GDM1 (cell line): Measurements from ENCODE around the gene PAPLN.
"Not testable (repeated sequence)": the region's sequence is repeated elsewhere in the genome, so short reads cannot be mapped to it uniquely, and the experiment has no call there.

Source experiments
- DNase-seq: peaks from one replicate; lab custom pipeline; 2025; lab: John Stamatoyannopoulos, UW

The PAPLN gene, protein sequence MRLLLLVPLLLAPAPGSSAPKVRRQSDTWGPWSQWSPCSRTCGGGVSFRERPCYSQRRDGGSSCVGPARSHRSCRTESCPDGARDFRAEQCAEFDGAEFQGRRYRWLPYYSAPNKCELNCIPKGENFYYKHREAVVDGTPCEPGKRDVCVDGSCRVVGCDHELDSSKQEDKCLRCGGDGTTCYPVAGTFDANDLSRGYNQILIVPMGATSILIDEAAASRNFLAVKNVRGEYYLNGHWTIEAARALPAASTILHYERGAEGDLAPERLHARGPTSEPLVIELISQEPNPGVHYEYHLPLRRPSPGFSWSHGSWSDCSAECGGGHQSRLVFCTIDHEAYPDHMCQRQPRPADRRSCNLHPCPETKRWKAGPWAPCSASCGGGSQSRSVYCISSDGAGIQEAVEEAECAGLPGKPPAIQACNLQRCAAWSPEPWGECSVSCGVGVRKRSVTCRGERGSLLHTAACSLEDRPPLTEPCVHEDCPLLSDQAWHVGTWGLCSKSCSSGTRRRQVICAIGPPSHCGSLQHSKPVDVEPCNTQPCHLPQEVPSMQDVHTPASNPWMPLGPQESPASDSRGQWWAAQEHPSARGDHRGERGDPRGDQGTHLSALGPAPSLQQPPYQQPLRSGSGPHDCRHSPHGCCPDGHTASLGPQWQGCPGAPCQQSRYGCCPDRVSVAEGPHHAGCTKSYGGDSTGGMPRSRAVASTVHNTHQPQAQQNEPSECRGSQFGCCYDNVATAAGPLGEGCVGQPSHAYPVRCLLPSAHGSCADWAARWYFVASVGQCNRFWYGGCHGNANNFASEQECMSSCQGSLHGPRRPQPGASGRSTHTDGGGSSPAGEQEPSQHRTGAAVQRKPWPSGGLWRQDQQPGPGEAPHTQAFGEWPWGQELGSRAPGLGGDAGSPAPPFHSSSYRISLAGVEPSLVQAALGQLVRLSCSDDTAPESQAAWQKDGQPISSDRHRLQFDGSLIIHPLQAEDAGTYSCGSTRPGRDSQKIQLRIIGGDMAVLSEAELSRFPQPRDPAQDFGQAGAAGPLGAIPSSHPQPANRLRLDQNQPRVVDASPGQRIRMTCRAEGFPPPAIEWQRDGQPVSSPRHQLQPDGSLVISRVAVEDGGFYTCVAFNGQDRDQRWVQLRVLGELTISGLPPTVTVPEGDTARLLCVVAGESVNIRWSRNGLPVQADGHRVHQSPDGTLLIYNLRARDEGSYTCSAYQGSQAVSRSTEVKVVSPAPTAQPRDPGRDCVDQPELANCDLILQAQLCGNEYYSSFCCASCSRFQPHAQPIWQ

DNA sequence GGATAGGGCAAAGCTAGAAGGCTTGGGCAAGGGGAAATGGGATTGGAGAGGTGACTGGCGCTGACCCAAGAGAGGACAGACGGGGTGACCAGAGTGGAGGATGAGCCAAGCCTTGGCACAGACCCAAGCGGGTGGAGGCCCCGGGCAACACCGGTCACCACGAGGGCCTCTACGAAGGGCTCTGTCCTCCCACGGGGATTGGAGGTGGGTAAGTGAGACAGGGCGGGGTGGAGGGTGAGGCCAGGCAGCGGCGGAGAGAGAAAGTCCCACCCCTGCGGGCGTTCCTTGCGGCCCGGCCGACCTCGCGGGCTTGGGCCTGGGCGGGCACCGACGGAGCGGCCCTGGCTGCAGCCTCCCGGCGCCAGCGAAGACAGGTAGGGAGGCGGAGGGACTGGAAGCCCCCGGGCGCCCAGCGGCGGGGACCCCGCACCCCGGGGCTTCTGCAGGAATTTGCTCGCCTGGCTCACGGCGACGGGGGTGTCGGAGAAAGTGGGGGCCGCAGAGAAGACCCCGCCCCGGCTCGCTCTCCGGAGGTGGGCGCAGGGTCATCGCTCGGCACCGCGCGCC, at the start of gene PAPLN:
PAPLN (plus strand) TSS at position 288 of the 567 bp plus-strand sequence. CDS start 2,273 bp downstream, outside the sequence.
- no peak for DNase-seq

DNA sequence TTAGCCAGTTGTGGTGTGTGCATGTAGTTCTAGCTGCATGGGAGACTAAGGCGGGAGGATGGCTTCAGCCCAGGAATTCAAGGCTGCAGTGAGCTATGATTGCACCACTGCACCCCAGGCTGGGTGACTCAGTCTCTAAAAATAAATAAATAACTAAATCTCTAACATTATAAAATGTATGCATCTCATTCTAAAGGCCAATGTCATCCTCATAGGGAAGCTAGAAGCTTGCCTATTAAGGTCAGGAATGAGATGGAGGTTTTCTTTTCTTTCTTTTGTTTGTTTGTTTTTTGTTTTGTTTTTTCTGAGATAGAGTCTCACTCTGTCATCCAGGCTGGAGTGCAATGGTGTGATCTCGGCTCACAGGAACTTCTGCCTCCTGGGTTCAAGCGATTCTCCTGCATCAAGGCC, 48.8 kb upstream of the PAPLN start:
- DNase-seq, result no peak

DNA sequence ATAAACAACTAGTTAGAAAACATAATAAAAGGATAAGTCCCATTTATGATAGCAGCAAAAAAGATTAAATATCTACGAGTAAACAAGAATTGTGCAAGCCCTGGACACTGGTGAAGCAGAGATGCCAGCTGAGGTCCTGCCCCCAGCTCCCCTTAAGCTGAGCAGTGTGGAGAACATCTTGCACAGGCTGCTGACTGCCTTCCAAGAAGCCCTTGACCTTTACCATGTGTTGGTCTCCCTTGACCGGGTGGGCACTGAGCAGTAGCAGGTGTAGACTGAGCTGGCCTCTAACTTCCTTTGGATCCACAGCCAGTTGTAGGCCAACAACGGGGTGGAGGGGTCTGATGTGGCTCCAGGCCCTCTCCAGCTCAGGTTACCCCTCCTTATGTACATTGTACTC, 47.7 kb upstream of the PAPLN start:
- no peak for DNase-seq

DNA sequence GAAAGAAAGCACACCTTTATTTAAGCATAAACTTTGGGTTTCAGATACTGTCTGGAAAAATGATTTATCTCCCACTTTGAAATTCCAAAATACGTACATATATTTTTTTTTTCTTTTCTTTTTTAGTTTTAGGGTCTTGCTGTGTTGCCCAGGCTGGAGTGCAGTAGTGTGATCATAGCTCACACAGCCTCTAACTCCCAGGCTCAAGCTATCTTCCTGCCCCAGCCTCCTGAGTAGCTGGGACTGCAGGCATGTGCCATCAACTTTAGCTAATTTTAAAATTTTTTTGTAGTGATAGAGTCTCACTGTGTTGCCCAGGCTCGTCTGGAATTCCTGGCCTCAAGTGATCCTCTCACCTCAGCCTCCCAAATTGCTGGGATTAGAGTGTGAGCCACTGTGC, 45.9 kb upstream of the PAPLN start:
- DNase-seq, result no peak

DNA sequence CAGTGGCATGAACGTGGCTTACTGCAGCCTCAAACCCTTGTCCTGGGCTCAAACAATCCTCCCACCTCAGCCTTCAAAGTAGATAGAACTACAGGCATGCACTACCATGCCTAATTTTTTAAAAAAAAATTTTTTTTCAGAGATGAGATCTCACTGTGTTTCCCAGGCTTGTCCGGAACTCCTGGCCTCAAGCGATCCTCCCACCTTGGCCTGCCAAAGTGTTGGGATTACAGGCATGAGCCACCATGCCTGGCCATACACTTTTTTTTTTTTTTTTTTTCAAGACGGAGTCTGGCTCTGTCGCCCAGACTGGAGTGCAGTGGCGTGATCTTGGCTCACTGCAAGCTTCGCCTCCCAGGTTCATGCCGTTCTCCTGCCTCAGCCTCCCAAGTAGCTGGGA, 43.0 kb upstream of the PAPLN start:
- not testable (repeated sequence) for DNase-seq

DNA sequence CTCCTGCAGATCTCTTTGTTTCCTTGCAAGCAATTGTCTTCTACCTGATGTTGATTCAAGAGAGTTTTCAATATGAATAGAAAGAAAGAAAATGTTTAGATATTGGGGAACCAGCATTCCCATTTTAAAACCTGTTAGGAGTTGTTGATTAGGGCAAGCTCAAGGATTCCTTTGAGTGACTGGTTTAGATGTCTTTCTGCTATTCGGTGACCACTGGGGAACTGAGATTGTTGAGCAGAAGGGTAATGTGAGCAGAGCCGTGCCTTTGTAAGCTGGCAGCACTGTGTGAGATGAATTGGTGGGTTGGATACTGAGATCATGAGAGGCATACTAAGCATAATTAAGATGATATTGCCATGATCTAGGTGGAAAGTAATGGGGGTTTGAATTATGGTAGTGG, 39.1 kb upstream of the PAPLN start:
- DNase-seq, result no peak

DNA sequence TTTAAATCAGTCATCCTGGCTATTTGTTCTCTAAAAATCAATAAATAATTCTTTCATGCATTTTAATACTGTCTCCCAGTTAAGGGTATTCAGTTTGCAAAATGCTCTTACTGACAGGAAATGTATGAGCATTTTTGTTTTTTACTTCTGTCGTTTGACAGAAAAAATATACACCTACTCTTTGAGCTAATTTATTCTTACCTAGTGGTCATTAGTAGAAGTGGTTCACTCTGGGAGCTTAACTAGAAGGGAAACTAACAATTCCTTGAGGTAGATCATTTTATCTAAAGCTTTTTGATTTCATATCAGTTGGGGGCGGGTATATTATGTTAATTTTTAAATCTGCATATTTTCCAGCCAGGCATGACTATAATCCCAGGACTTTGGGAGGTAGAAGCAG, 33.8 kb upstream of the PAPLN start:
- DNase-seq, result no peak

DNA sequence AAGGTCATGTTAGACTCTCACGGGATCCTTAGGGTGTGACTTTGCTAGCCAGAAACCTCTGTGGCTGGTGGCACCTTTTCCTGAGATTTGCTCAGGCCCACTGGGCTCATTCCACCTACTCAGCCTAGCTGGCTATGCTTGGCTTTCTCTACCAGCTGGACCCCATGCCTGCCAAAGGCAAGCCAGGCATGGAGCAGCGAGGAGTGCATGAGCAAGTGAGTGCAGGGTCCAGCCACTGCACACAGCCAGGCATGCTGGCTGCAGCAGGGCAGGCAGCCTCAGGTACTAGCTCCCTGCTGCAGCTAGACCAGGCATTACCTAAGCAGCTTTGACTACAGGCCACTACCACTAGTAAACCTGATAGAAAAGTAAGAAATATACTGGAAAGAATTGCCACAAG, 29.7 kb upstream of the PAPLN start:
- no peak for DNase-seq

DNA sequence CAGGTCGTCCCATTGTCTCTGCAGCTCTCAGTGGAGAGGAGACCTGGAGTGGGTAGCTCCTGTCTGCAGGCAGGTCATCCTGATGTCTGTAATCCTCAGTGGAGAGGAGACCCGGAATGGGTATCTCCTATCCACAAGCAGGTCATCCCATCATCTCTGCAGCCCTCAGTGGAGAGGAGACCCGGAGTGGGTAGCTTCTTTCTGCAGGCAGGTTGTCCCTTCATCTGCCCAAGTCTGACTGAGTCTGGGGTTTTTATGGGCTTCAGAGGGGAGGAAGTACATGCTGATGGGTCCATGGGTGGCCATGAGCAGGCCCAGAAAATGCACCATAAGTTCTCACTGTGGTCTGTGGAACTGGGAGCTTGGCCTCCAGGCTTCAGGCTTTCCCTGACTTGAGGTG, 28.9 kb upstream of the PAPLN start:
- DNase-seq, result no peak

DNA sequence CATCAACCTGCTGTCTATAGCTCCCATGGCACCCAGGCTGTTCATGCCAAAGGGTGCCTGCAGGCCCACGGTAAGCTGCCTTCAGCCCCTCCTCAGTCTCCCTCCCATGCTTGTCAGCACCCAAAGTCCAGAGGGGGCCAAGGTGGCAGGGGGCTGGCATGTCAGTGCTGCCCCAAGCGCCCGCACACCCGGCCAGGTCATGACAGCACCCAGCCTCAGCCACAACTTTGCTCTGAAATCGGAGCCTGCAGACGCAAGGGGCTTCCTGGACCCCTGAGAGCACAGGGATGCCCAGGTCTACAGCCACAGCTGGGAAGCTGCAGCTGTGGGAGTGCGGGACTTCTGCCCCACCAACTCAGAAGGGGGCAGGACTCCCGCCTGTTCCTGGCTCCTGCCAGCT, 28.5 kb upstream of the PAPLN start:
- no peak for DNase-seq

DNA sequence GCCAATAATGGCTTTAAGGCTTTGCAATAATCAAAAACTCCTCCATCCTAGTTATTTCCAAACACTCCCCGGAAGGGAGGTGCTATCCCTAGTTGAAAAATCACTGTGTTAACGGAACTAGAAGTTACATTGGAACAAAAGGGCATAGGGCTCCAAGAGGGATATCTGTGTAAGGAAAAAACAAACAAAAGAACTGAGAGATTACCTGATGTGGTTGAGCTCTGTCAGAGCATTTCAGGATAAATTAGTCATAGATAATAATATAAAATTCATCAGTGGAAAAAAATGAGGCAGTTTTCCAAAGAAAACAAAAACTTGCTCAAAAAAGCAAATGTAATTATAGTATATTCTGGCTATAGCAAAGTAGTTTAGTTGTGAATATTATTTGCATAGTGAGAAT, 27.4 kb upstream of the PAPLN start:
- no peak for DNase-seq

DNA sequence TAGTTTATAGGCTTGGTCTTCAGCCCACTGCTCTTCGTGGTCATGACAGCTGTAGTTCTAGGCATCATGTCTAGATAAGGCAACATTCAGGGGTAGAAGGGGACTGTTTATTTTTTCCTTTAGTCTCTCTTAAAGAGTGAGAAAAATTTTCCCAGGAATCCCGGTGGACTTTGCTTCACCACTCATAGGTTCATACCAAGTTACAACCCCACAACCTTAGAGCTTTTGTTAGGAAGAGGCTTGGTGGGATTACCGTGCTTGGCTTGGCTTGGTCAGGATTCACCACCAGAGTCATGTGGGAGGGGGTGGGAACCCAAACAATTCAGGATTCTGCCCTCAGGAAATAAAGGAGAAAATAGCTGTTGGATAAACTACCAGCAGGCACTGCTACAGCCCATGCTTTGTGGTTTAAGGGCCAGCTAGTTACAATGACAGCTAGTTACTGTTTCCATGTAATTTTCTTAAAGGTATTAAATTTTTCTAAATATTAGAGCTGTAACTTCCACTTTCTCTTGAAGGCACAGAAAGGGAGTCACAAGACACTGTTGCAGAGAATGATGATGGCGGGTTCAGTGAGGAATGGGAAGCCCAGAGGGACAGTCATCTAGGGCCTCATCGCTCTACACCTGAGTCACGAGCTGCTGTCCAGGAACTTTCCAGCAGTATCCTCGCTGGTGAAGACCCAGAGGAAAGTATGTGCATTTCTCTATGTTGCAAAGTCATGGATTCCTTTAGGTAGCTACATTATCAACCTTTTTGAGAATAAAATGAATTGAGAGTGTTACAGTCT, 25.9 kb upstream of the PAPLN start:
- no peak for DNase-seq

DNA sequence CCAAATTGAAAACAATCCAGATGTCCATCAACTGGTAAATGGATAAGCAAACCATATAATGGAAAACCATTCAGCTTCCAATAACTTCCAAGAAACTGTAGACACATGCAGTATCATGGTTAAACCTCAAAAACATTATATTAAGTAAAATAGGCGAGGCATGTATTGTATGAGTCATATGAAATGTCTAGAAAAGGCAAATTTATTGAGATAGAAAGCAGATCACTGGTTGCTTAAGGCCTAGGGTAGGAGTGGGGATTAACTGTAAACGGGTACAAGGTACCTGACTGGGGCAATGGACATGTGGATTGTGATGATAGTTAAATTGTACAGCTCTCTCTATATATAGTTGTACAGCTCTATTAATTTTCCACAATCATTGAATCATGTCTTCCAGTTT, 21.3 kb upstream of the PAPLN start:
- DNase-seq, result no peak

DNA sequence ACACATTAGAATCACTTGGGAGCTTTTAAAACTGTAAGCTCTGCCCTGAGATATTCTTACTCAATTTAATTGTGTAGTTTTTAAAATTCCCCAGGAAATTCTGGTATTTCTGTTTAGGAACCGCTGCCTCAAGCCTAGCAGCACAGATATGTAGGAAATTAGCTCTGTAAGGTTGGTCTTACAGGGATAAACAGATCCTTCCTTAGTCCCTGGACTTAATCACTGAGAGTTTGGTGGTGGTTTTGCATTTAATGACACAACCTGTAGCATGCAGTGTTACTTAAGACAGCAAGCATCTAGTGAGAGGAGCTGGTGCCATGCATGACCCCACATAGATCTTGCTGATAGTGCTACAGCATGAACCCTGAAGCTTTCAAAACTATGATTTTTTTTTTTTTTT, 19.9 kb upstream of the PAPLN start:
- no peak for DNase-seq

DNA sequence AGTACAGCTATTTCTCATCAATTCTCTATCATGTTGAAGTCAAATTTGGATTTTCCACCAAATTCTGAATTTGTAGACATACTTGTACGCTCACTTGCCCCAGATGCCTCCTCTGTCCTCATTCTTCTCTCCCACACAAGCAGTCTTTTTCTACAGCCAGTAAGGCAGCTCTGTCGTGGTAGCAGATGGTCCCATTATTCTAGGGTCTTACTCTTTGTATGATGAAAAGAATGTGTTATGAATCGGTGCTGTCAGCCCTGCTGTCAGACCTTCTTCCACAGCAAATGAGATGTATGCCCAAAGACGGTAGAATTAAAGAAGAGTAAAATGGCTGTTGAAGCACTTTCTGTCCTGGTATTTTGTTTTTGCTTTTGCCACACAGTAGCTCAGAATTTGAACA, 17.2 kb upstream of the PAPLN start:
- no peak for DNase-seq

DNA sequence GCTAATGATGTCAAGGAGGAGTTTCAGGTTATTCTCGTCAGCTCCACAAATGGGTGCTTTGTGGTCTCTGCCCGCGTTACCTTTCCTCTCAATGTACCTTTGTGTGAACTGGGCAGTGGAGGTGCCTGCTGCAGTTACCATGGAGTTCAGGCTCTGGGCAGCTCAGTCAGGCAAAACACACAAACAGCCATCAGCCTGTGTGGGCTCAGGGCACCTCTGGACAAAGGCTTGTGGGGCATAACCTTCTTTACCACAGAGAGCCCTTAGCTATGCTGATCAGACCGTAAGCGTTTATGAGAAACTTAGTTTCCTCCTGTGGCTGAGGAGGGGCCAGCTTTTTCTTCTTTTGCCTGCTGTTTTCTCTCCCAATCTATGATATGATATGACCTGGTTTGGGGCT, 16.7 kb upstream of the PAPLN start:
- no peak for DNase-seq

DNA sequence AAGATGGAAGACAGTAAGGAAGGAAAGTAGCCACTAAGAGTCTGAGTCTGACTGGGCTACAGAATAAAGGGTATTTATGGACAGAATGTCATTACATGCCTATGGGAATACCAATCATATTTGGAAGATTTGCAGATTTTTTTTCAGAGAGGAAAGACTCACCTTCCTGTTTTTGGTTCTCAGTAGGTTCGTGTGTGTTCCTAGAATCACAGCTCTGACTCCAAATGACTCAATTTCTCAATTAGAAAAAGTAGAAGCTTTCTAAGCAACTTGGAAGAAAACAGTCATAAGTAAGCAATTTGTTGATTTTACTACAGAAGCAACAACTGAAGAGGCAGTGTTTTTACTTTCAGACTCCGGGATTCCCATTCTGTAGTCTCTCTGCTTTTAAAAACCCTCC, 15.4 kb upstream of the PAPLN start:
- no peak for DNase-seq

DNA sequence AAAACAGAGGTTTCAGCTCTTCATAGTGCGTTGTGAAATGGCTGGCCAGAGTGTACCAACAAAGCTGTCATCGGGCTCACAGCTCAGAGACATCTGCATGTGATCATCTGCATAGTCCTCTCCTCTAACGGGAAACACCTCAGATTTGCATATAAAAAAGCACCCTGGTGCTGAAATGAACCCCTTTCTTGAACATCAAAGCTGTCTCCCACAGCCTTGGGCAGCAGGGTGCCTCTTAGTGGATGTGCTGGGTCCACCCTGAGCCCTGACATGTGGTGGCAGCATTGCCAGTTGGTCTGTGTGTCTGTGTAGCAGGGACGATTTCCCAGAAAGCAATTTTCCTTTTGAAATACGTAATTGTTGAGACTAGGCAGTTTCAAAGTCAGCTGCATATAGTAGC, 14.3 kb upstream of the PAPLN start:
- DNase-seq, result no peak

DNA sequence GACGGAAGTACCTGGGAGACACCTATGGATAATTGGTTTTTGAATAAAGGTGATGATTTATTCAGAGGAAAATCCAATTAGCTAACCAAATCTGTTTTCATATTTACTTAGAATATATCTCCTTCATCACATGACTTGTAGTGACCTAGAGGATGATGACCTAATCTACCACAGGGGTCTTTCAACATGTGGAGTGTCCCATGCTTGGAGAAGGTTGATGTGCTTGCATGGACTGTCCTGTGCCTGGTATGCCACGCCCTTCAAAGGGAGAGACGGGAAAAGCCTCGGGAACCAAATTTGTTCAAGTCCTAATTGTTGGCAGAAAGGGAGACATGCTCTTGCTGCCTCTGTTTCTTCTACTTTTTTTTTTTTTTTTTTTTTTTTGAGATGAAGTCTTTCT, 11.8 kb upstream of the PAPLN start:
- DNase-seq, result no peak

DNA sequence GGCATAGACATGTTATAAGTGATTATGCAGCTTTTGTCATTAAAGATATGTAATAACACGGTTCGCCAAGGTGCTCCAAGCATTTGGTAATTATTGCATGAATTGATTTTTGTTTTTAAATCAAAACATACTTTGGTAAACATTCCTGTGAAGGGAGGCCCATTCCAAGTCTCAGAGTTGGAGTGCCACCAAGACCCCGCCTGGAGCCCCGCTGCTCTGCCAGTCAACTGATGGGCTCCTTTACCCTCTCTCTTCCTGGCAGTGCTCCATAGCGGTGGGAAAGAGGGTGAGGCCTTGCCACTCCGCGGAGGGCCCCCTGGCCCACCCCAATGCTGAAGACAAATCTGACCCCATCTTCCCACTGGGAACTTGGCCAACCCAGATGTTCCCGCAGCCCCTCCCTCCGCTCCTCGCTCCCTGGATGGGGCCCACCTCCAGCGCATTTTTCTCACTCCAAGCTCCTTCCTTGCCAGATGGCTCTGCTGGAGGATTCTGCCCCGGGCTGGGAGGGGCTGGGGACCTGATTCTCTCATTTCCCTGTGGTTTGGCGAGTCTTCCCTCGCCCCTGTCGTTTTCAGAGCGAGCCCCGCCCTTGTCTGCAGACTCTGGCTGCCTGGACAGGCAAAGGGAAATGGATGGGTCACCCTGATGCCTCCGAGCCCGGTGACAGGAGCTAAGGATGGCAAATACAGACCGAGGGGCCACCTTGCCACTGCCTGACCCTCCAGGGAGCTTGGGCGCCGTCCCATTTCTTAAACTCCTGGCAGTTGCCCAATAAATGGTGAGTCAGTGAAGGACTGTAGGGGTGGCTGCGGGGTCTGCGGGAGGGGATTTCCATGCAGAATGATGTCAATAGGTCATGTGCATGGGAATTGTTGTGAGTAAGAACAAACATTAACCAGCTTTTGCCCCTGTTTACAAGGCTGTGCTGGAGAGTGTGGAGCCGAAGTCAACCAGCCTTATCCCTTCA, 9.2 kb upstream of the PAPLN start:
- DNase-seq, result no peak
